HPDE6-E6E7 (cell line): ENCODE data around the gene ZNRF2.
A peak's percentile ranks its signal among the peaks of the same experiment; 100 is the strongest.

Experiments
- DNase-seq: peaks from one replicate; pipeline ENCODE4 v3.0.0; 2011; ENCODE audit warnings: missing footprints; ENCODE audit errors: extremely low spot score

ZNRF2 gene

GRCh38 chr7:30284298-30285066, at the start of gene ZNRF2:
ZNRF2 (plus strand) TSS chr7:30284597; CDS start chr7:30285358, 761 bp downstream.
- DNase-seq, result peak; percentile 97

- no peak for DNase-seq
These were observed 47.1 kb upstream of the ZNRF2 start for GRCh38 chr7:30237271-30237695.

GRCh38 chr7:30238721-30239441, 45.5 kb upstream of the ZNRF2 start:
- peak; percentile 63 for DNase-seq

DNA sequence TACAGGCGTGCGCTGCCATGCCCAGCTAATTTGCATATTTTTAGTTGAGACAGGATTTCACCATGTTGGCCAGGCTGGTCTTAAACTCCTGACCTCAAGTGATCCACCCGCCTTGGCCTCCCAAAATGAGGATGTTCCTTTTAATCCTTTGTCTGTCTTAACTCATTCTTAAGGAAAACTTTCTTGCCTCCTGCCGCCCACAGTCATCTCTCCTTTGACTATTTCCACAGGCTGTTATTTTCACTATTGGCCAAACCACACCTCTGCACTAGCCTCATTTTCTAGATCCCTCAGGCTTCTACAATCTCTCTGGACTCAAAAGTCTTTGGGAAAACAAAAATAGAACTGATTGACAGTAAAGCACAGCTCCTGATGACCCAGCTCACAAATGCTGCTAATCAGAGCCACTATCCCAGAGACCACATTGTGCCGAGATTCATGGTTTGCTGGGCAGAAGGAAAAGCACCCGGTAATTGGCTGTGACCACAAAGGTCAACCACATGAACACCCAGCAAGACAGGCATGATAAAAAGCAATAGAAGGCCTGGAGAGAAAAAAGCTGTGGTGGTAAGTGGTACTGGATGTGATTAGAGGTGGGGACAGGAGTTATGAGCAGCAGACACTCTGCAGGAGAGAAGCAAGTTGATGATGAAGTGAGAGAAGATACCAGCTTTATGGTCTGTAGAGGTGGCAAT, 44.1 kb upstream of the ZNRF2 start:
- DNase-seq, result no peak

- DNase-seq, result peak; percentile 72
These were observed 42.6 kb upstream of the ZNRF2 start for GRCh38 chr7:30241767-30242166.

DNA sequence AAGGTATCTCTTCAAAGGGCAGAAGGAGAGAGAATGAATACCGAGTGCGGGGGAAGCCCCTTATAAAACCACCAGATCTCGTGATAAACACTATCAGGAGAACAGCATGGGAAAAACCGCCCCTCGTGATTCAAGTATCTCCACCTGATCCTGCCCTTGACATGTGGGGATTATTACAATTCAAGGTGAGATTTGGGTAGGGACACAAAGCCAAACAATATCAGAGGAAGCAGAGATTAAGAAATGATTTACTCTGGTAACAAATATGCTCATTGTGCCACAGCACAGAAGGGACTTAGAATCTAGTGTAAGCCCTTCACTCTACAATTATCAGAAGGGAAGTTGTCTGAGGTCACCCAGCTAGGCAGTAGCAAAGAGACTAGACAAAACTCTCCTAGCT, 40.1 kb upstream of the ZNRF2 start:
- DNase-seq, result no peak

- no peak for DNase-seq
These were observed 38.5 kb upstream of the ZNRF2 start for GRCh38 chr7:30245913-30246312.

GRCh38 chr7:30246392-30246791, 38.0 kb upstream of the ZNRF2 start:
- no peak for DNase-seq

DNA sequence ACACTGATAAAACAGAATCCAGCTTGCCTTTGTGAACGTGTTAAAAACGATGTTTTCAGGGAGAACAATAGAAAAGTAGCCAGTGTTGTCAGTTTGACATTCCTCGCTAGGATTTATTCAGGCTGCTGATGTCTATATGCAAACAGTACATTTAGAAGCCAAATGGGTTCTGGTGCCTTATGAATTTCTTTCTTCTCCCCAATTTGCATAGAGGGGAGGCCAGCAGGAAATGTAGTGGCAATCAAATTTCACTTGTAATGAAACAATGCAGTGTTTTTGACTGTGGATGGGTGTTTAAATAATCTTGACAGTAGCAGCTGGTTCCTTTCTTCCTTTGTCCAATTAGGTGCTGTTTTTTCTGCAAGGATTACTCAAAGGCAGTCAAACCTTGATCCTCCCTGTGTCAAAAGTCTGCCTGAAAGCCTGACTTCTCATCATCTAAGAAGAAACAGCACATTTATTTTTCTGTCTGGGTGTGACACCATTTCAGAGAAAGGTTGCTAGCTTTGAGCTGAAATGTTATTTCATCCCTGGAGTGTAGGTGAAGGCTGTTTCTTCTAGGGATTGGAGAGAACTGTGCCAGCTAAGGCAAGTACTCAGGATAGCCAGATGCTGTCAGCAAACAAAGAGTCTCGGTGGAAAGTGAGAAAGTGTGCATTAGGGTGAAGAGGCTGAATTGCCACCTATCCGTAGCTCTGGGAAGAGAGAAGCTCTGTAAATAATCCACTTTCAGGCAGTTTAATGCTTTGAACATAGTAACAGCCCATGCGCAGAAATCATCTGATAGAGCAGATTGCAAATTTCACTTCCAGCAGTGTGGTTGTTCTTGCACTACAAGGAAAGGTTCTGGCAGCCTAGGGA, 36.6 kb upstream of the ZNRF2 start:
- DNase-seq, result no peak

GRCh38 chr7:30249316-30249715, 35.1 kb upstream of the ZNRF2 start:
- no peak for DNase-seq

DNA sequence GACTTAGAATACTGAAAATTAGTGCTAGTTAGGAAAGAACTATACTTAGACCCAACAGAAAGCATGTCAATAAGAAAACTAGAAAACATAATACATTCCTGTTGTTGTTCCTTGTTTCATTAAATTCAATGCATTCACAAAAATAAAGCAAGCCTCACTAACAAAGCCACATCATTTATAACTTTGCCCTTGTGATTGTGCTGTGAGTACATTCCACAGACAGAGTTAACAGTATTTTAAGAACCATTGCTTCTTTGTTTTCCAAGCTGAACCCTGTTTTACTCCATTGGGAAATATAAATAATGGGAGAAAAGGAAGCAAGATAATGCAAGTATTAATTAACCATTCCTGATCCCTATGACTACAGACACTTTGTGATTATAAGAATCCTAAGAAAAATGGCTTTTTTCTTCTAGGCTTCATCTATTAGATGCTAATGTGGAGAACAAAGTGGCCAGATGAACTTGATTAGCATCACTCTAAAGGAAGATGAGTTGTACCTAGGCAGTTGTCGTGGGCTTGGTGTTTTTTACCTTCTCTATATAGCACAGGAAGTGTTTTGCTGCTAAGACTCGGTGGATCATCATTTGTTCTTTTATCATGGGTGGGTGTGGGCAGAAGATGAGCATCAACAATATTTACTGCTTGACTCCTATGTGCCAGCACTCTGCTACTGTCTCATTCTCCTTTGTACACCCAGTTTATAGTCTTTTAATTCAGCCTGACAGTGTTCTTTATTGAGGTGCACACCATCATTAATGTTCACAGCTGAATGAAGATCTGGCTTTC, 34.2 kb upstream of the ZNRF2 start:
- DNase-seq, result no peak

DNA sequence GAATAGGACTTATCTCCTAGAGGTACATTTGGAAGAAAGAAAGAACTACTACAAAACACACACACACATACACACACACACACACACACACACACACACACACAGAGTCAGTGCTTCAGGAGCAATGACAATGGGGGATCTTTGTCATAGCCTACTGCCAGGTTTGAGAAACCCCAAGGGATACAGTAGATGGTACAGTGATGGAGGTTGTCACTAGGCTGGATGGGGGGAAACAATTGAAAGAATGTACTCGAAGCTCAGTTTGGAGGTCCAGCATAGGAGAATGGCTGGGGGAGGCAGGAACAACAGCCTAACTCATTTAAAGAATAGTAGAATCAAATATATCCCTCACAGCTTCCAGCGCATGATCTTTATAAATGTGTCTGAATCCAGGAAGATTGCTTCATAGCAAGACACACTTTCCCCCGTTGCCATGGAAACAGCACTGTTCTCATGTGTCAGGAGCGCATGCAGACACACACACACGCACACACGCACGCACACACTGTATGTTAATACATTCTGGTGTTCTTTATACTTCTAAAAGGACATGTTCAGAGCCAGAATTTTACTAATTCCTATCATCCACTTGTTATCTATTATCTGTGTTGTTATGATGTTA, 32.6 kb upstream of the ZNRF2 start:
- DNase-seq, result no peak

DNA sequence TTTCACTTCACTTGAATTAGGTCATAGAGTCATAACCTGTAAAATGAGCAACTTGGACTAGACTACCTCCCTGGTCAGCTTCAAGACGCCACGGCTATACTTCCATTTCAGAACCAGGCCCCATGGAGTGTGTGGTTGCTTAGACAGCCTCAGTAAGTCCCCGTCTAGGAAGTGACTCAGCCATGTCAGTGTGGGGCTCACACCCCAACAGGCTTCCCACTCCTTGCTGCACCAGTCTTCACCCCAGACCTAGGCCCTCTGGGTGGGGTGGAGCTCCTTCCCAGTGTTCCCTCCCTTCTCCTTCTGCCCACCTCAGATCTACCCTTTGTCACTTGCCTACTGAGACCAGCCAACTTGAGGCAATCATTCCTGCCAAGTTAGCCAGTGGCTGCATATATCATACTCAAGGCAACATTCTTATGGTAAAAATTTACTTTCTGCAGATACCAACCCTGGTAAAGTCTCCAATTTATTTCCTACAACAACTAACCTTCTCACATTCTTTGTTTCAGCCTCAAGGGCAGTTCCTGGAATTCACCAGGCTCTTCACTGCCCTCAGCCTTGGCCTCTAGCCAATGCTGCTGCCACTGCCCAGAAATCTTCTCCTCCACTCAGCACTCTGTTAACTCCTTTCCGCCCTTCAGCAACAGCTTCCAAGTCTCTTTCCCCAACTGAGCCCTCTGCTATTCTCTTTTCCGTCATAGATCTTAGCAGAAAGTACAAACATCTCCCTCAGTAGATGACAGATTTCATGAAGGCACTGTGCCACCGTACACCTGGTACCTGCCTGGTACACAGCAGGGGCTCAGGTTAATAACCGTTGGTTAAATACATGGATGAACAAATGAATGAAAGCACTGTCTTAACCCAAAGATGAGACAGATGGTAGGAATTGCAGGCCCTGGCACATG, 31.3 kb upstream of the ZNRF2 start:
- DNase-seq, result no peak

- no peak for DNase-seq
These were observed 30.6 kb upstream of the ZNRF2 start for GRCh38 chr7:30253796-30254165.

- no peak for DNase-seq
These were observed 30.1 kb upstream of the ZNRF2 start for GRCh38 chr7:30254248-30254647.

- DNase-seq, result no peak
These were observed 29.7 kb upstream of the ZNRF2 start for GRCh38 chr7:30254717-30255063.

- DNase-seq, result no peak
These were observed 29.2 kb upstream of the ZNRF2 start for GRCh38 chr7:30255064-30255769.

DNA sequence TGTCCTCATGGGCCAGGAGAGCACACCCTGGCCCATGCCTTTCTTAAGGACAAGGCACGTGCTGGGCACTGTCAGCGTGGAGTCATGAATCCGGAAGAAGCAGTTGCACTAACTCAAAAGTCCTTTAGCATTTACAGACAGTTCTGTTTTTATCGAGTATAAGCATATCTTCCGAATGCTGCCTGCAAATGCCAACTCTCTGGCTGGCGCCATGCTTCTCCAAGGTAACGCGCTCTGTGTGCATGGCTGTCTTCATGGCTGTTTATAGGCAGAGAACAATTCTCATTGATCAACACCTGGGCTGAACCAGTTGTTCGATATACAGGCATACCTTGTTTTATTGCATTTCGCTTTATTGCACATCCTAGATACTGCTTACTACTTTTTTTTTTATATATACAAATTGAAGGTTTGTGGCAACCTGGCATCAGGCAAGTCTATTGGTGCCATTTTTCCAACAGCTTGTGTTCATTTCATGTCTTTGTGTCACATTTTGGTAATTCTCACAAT, 28.0 kb upstream of the ZNRF2 start:
- no peak for DNase-seq
